WTC11 (cell line): ENCODE measurements around the gene CHN1. TPM values are rescaled to one million over a fixed set of nuclear protein-coding genes. Genes with fewer than 3 reads are reported as not detected.

Experiments
- ATAC-seq: fragments of 200-7000 bp; cut with Tn5 transposase; 2 replicates; pipeline ENCODE4 v1.10.0; 2021; ENCODE audit warnings: mild to moderate bottlenecking, moderate library complexity
- CTCF ChIA-PET: fragments of 300-600 bp; sonication (Branson Sonifier 250); formaldehyde crosslinking; loops from one replicate; lab custom pipeline; 2021; ENCODE audit warnings: antibody characterized with exemption; lab: Charles Lee
- POLR2A ChIA-PET: fragments of 350-600 bp; sonication (Branson Sonifier 250); formaldehyde crosslinking; loops from one replicate; lab custom pipeline; 2021; ENCODE audit warnings: antibody characterized with exemption; lab: Charles Lee
- DNase-seq: peaks from one replicate; pipeline ENCODE4 v3.0.0; 2021; ENCODE audit warnings: low spot score
- H3K27ac Mint-ChIP-seq: 2 replicates; pipeline ENCODE4 v1.8.0; 2021; ENCODE audit warnings: mixed read lengths
- H3K27me3 Mint-ChIP-seq: 2 replicates; pipeline ENCODE4 v1.8.0; 2021; ENCODE audit warnings: low read depth, mild to moderate bottlenecking, moderate library complexity, mixed read lengths
- H3K36me3 Mint-ChIP-seq: 2 replicates; pipeline ENCODE4 v1.8.0; 2021; ENCODE audit warnings: mixed read lengths
- H3K4me1 Mint-ChIP-seq: 2 replicates; pipeline ENCODE4 v1.8.0; 2022; ENCODE audit warnings: mixed read lengths
- H3K4me3 Mint-ChIP-seq: 2 replicates; pipeline ENCODE4 v1.8.0; 2021; ENCODE audit warnings: mild to moderate bottlenecking, moderate library complexity, mixed read lengths
- H3K9me3 Mint-ChIP-seq: 2 replicates; pipeline ENCODE4 v1.8.0; 2021; ENCODE audit warnings: mixed read lengths
- CTCF ChIP-seq: fragments of 200-600 bp; IDR thresholded peaks from 2 replicates; pipeline ENCODE4 v1.8.0; 2022; ENCODE audit warnings: antibody characterized with exemption
- NR1H2 ChIP-seq: sonication (generic); formaldehyde crosslinking; IDR thresholded peaks from 2 replicates; pipeline ENCODE4 v1.9.0; 2021; ENCODE audit warnings: mild to moderate bottlenecking, moderate library complexity, missing genetic modification reagents
- total RNA-seq: library from RNA; stranded (reverse); gene quantifications from 3 replicates; pipeline ENCODE4 v1.2.3, GENCODE V29; 2021

The CHN1 gene
- total RNA-seq, 1 experiment from 2014 or later = 30.0 TPM

- CTCF ChIA-PET = interaction anchor here (0.5 to 2.4 kb wide), 78 partner anchors 9 to 581 kb away, joined by 3 to 48 read pairs (median 4); partner anchors contain the start of genes CHN1 and CHRNA1
- ATAC-seq = peak; percentile 94
- peak overlapping the region; percentile 4; the same call in 1 of the 2 replicates for H3K27ac Mint-ChIP-seq
These were observed 256.2 kb downstream of the CHN1 start for GRCh38 chr2:174748948-174749347.

More at GRCh38 chr2:174748948-174749347, 256.2 kb downstream of the CHN1 start:
- Mint-ChIP-seq H3K4me3 (no peak overlapping the region), H3K9me3 (peaks cover 3% of the 10 kb centered on the region; the same call in 1 of the 2 replicates), H3K27me3 (no peaks in the 10 kb centered on the region), H3K4me1 (peaks cover 33% of the 10 kb centered on the region), H3K36me3 (no peaks in the 10 kb centered on the region)
- POLR2A ChIA-PET = interaction anchor here (0.8 to 0.9 kb wide), 2 partner anchors 23 to 27 kb away, joined by 4 read pairs; no protein-coding TSS in a partner anchor
- peak; percentile 85 for DNase-seq
- TF ChIP-seq NR1H2 (CRISPR knock-in tag) (no peak), CTCF (peak; percentile 69)
- TF ChIP-seq, all 79 proteins: peak for 1

Other genes with a start within 250 kb of the CHN1 start
- gene CHRNA1, start 240.9 kb downstream of the CHN1 start, total RNA-seq = not detected in 3 replicates
- 39.9 to 42.5 TPM (median 42.0 TPM) in 3 replicates for gene ATF2, start 162.8 kb upstream of the CHN1 start, total RNA-seq
- 332 to 370 TPM (median 341 TPM) in 3 replicates for gene ATP5MC3, start 176.3 kb upstream of the CHN1 start, total RNA-seq